Smooth muscle cell (in vitro differentiated cells): ENCODE results near the gene ZNF445. TPM values are rescaled to one million over a fixed set of nuclear protein-coding genes. Genes with fewer than 3 reads are reported as not detected.

Experiments
- DNase-seq: peaks from one replicate; lab custom pipeline; 2025; ENCODE audit not compliant: unreplicated experiment; lab: John Stamatoyannopoulos, UW
- H2AFZ ChIP-seq: fragments of 200-600 bp; sonication (generic); 2 replicates; pipeline ENCODE4 v1.6.0; 2016; ENCODE audit warnings: antibody characterized with exemption, low read depth, mild to moderate bottlenecking
- H3F3A ChIP-seq: fragments of 200-600 bp; sonication (generic); 2 replicates; pipeline ENCODE4 v1.6.0; 2017; ENCODE audit warnings: antibody characterized with exemption, low read depth
- H3K27ac ChIP-seq: fragments of 200-600 bp; sonication (generic); 2 replicates; pipeline ENCODE4 v1.5.1; 2016; ENCODE audit warnings: low read depth, mild to moderate bottlenecking
- H3K27me3 ChIP-seq: fragments of 200-600 bp; sonication (generic); 2 replicates; pipeline ENCODE4 v1.6.1; 2016; ENCODE audit warnings: low read depth, mild to moderate bottlenecking
- H3K36me3 ChIP-seq: fragments of 200-600 bp; sonication (generic); 2 replicates; pipeline ENCODE4 v1.5.1; 2016; ENCODE audit warnings: low read depth
- H3K4me1 ChIP-seq: fragments of 200-600 bp; sonication (generic); 2 replicates; pipeline ENCODE4 v1.5.1; 2016; ENCODE audit warnings: low read depth
- H3K4me2 ChIP-seq: fragments of 200-600 bp; sonication (generic); 2 replicates; pipeline ENCODE4 v1.6.0; 2016; ENCODE audit warnings: mild to moderate bottlenecking
- H3K4me3 ChIP-seq: fragments of 200-600 bp; sonication (generic); 2 replicates; pipeline ENCODE4 v1.5.1; 2016; ENCODE audit warnings: mild to moderate bottlenecking
- H3K79me2 ChIP-seq: fragments of 200-600 bp; sonication (generic); 2 replicates; pipeline ENCODE4 v1.6.0; 2016; ENCODE audit warnings: low read depth, mild to moderate bottlenecking
- H3K9ac ChIP-seq: fragments of 200-600 bp; sonication (generic); 2 replicates; pipeline ENCODE4 v1.6.0; 2016; ENCODE audit warnings: low read depth
- H3K9me3 ChIP-seq: fragments of 200-600 bp; sonication (generic); replicated peaks from 2 replicates; pipeline ENCODE4 v1.5.1; 2016; ENCODE audit warnings: low read depth
- H4K20me1 ChIP-seq: fragments of 200-600 bp; sonication (generic); 2 replicates; pipeline ENCODE4 v1.6.0; 2016; ENCODE audit warnings: low read depth
- CTCF ChIP-seq: fragments of 200-600 bp; sonication (generic); IDR thresholded peaks from 2 replicates; pipeline ENCODE4 v1.5.1; 2017; ENCODE audit warnings: borderline replicate concordance, mild to moderate bottlenecking, antibody characterized with exemption; ENCODE audit not compliant: insufficient read depth, poor library complexity, severe bottlenecking
- WGBS: methylation state at CpG from one replicate; pipeline ENCODE4 v1.1.7; 2016; ENCODE audit warnings: low lambda C conversion rate; 5-methylcytosine and 5-hydroxymethylcytosine counted together
- polyA plus RNA-seq: library from polyadenylated mRNA; unstranded; fragments of >200 nt; fragmentation: Nextera tagmentation; extraction: Ambion mirVana; gene quantifications from 2 replicates; pipeline ENCODE4 v1.2.1, GENCODE V29; 2016
- total RNA-seq: library from RNA; depleted of rRNA; stranded (reverse); fragments of >200 nt; gene quantifications from 2 replicates; pipeline ENCODE4 v1.2.3, GENCODE V29; 2014

The ZNF445 gene
- total and polyA plus RNA-seq, 2 experiments from 2014 or later: 4.7 to 8.5 TPM

- H4K20me1 ChIP-seq: no peaks in the 10 kb centered on the region
- no peaks in the 10 kb centered on the region for H3K9me3 ChIP-seq
- no peaks in the 10 kb centered on the region for H3K4me1 ChIP-seq
- no peaks in the 10 kb centered on the region for H3F3A ChIP-seq
- H3K9ac ChIP-seq: no peak overlapping the region
- H3K27me3 ChIP-seq: no peaks in the 10 kb centered on the region
- 94% methylated on average over 11 of the region's 11 CpGs for WGBS
- no peak for DNase-seq
- H3K79me2 ChIP-seq: no peaks in the 10 kb centered on the region
- H3K36me3 ChIP-seq: no peaks in the 10 kb centered on the region
- no peak for TF ChIP-seq CTCF
- no peak overlapping the region for H2AFZ ChIP-seq
- H3K4me3 ChIP-seq: no peak overlapping the region
- no peak overlapping the region for H3K27ac ChIP-seq
- H3K4me2 ChIP-seq: no peak overlapping the region
These were observed 61.1 kb downstream of the ZNF445 start for GRCh38 chr3:44416031-44417030.

GRCh38 chr3:44415421-44415820 is 62.0 kb downstream of the ZNF445 start:
- H3K9ac ChIP-seq: no peak overlapping the region
- no peaks in the 10 kb centered on the region for H3K79me2 ChIP-seq
- no peaks in the 10 kb centered on the region for H3K27me3 ChIP-seq
- H3K27ac ChIP-seq: no peak overlapping the region
- TF ChIP-seq CTCF: no peak
- 96% methylated on average over 11 of the region's 11 CpGs for WGBS
- H4K20me1 ChIP-seq: no peaks in the 10 kb centered on the region
- no peak for DNase-seq
- H3K4me1 ChIP-seq: no peaks in the 10 kb centered on the region
- no peak overlapping the region for H3K4me3 ChIP-seq
- no peak overlapping the region for H3K4me2 ChIP-seq
- no peaks in the 10 kb centered on the region for H3F3A ChIP-seq
- H3K9me3 ChIP-seq: no peaks in the 10 kb centered on the region
- no peaks in the 10 kb centered on the region for H3K36me3 ChIP-seq
- no peak overlapping the region for H2AFZ ChIP-seq

GRCh38 chr3:44414517-44415090 is 62.9 kb downstream of the ZNF445 start:
- DNase-seq: no peak
- H3K27ac ChIP-seq: no peak overlapping the region
- H3K4me3 ChIP-seq: no peak overlapping the region
- H3K4me1 ChIP-seq: no peaks in the 10 kb centered on the region
- H3K36me3 ChIP-seq: no peaks in the 10 kb centered on the region
- H3K27me3 ChIP-seq: no peaks in the 10 kb centered on the region
- no peak overlapping the region for H3K9ac ChIP-seq
- no peaks in the 10 kb centered on the region for H3K79me2 ChIP-seq
- WGBS: 82% methylated on average over 11 of the region's 11 CpGs
- no peaks in the 10 kb centered on the region for H3F3A ChIP-seq
- no peak overlapping the region for H3K4me2 ChIP-seq
- TF ChIP-seq CTCF: no peak
- H4K20me1 ChIP-seq: no peaks in the 10 kb centered on the region
- H2AFZ ChIP-seq: no peak overlapping the region
- H3K9me3 ChIP-seq: no peaks in the 10 kb centered on the region
